Right lobe of liver (tissue), 4 donors: ENCODE measurements around the gene ISY1.

Experiments
- CTCF ChIP-seq, 4 donors: fragments of 200-600 bp in 3 of 4; fragments of 450-650 bp in 1 of 4; IDR thresholded peaks; one replicate each; pipeline versions ENCODE4 v1.5.1 to v1.8.0; 2016 to 2022; ENCODE audit warnings: antibody characterized with exemption in 4 of 4, mild to moderate bottlenecking in 2 of 4
- POLR2A ChIP-seq: fragments of 450-650 bp; IDR thresholded peaks from one replicate; pipeline ENCODE4 v1.6.1; 2017; ENCODE audit warnings: antibody characterized with exemption, mild to moderate bottlenecking
- donor health status: DM: no; HTN: no; CAD: no.
- donor health status: DM: no; HTN: no; CAD: no.
- donor health status: DM: no; HTN: yes; CAD: no.

- TF ChIP-seq CTCF (IDR thresholded peaks at IDR 0.05) (no peak), POLR2A (no peak)
Observed at GRCh38 chr3:129107793-129108192, 53.1 kb downstream of the ISY1 start.
